ENCODE data around the gene DISP1. TPM values are rescaled to one million over a fixed set of nuclear protein-coding genes. Genes with fewer than 3 reads are reported as not detected.

Gene DISP1
- total and polyA plus RNA-seq, 10 of the 15 experiments (the other 5 are each of a cell fraction or from before 2014, with no cell fraction given): 0.11 to 1.4 (median 0.72) TPM

GRCh38 chr1:222814536-222815439, at the start of gene DISP1 (continued):
- TF ChIP-seq TBL1XR1 (IDR thresholded peaks at IDR 0.05; ENCODE audit: low read depth, low read length): no peak
- no peak for TF ChIP-seq SP1 (IDR thresholded peaks at IDR 0.05; ENCODE audit: low read depth, low read length)
- TF ChIP-seq POLR2AphosphoS5 (IDR thresholded peaks at IDR 0.05; ENCODE audit: low read length): peak; percentile 58; the same call in 1 of the 2 replicates
- TF ChIP-seq, protein P1, sequence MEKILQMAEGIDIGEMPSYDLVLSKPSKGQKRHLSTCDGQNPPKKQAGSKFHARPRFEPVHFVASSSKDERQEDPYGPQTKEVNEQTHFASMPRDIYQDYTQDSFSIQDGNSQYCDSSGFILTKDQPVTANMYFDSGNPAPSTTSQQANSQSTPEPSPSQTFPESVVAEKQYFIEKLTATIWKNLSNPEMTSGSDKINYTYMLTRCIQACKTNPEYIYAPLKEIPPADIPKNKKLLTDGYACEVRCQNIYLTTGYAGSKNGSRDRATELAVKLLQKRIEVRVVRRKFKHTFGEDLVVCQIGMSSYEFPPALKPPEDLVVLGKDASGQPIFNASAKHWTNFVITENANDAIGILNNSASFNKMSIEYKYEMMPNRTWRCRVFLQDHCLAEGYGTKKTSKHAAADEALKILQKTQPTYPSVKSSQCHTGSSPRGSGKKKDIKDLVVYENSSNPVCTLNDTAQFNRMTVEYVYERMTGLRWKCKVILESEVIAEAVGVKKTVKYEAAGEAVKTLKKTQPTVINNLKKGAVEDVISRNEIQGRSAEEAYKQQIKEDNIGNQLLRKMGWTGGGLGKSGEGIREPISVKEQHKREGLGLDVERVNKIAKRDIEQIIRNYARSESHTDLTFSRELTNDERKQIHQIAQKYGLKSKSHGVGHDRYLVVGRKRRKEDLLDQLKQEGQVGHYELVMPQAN (conservative IDR thresholded peaks at IDR 0.05): peak; percentile 58
- no peak for TF ChIP-seq FOS (IDR thresholded peaks at IDR 0.05; ENCODE audit: borderline replicate concordance, extremely low read depth, insufficient read length)
- TF ChIP-seq SIN3A (IDR thresholded peaks at IDR 0.05; ENCODE audit: low read depth, low read length): no peak
- TF ChIP-seq E4F1 (IDR thresholded peaks at IDR 0.05; ENCODE audit: borderline replicate concordance, partially characterized antibody): no peak
- no peak for TF ChIP-seq BACH1 (IDR thresholded peaks at IDR 0.05; ENCODE audit: borderline replicate concordance)
- TF ChIP-seq PAX8 (IDR thresholded peaks at IDR 0.05): no peak
- TF ChIP-seq TCF7 (IDR thresholded peaks at IDR 0.05; ENCODE audit: borderline replicate concordance): no peak
- TF ChIP-seq YBX1 (IDR thresholded peaks at IDR 0.05): no peak
- TF ChIP-seq, protein P2, sequence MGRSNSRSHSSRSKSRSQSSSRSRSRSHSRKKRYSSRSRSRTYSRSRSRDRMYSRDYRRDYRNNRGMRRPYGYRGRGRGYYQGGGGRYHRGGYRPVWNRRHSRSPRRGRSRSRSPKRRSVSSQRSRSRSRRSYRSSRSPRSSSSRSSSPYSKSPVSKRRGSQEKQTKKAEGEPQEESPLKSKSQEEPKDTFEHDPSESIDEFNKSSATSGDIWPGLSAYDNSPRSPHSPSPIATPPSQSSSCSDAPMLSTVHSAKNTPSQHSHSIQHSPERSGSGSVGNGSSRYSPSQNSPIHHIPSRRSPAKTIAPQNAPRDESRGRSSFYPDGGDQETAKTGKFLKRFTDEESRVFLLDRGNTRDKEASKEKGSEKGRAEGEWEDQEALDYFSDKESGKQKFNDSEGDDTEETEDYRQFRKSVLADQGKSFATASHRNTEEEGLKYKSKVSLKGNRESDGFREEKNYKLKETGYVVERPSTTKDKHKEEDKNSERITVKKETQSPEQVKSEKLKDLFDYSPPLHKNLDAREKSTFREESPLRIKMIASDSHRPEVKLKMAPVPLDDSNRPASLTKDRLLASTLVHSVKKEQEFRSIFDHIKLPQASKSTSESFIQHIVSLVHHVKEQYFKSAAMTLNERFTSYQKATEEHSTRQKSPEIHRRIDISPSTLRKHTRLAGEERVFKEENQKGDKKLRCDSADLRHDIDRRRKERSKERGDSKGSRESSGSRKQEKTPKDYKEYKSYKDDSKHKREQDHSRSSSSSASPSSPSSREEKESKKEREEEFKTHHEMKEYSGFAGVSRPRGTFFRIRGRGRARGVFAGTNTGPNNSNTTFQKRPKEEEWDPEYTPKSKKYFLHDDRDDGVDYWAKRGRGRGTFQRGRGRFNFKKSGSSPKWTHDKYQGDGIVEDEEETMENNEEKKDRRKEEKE (IDR thresholded peaks at IDR 0.05): no peak
- peak; percentile 12 for TF ChIP-seq MEF2B (IDR thresholded peaks at IDR 0.05; ENCODE audit: partially characterized antibody, poor library complexity, severe bottlenecking)
- no peak; the same call in 1 of the 2 replicates for TF ChIP-seq LARP7 (IDR thresholded peaks at IDR 0.05)
- no peak for TF ChIP-seq ZNF384 (IDR thresholded peaks at IDR 0.05; ENCODE audit: borderline replicate concordance, low read depth, low read length)
- no peak for TF ChIP-seq ZBED1 (IDR thresholded peaks at IDR 0.05; ENCODE audit: borderline replicate concordance)
- no peak for TF ChIP-seq MTA2 (IDR thresholded peaks at IDR 0.05; ENCODE audit: low read depth)
- no peak for TF ChIP-seq HCFC1 (IDR thresholded peaks at IDR 0.05; ENCODE audit: low read length)
- no peak for TF ChIP-seq ZSCAN29 (IDR thresholded peaks at IDR 0.05)
- no peak for TF ChIP-seq ZNF274 (IDR thresholded peaks at IDR 0.05; ENCODE audit: insufficient read depth, insufficient read length)
- TF ChIP-seq EGR1 (IDR thresholded peaks at IDR 0.05; ENCODE audit: borderline replicate concordance in 1 of 2, low read depth in 2 of 2, low read length in 2 of 2): no peak
- no peak for TF ChIP-seq SUPT20H (IDR thresholded peaks at IDR 0.05; ENCODE audit: borderline replicate concordance, control insufficient read depth, low read depth, low read length)
- TF ChIP-seq SMAD5 (IDR thresholded peaks at IDR 0.05; ENCODE audit: low read depth): no peak

Measured in GM12878 (cell line).